ENCODE data around the gene KRT84. TPM values are rescaled to one million over a fixed set of nuclear protein-coding genes. Genes with fewer than 3 reads are reported as not detected.

The KRT84 gene
- total RNA-seq, 1 experiment from 2014 or later = 0.15 TPM

DNA sequence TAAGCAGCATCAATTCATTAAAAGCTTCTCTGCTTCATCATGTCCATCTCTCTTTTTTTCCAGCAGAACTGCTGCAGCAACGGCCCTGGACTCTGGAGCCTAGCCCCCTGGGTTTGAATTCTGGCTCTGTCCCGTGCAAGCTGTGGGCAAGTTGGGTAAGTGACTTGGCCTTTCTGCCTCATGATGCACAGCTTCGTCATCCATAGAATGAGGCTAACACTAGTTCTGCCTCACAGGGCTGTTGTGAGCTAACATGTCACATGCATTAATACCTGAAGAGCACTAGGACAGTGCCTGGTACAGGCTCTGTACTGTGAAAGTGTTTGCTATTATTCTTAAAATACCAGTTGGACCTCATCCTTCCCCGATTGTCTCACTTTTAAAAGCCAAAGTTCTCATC is 16.5 kb upstream of the KRT84 start:
- POLR2A ChIA-PET (ENCODE audit: unreplicated experiment) = no interaction called here
- Histone ChIP-seq H2AFZ (ENCODE audit: low read length) (no peak overlapping the region), H3K9me3 (ENCODE audit: low read length) (no peaks in the 10 kb centered on the region), H3K4me1 (ENCODE audit: insufficient read depth, low read length) (no peaks in the 10 kb centered on the region), H3K79me2 (ENCODE audit: low read length) (no peaks in the 10 kb centered on the region), H3F3A (ENCODE audit: low read length, unreplicated experiment) (no peaks in the 10 kb centered on the region), H3K4me2 (ENCODE audit: low read length) (no peak overlapping the region), H3K27me3 (ENCODE audit: low read length) (no peaks in the 10 kb centered on the region), H3K36me3 (ENCODE audit: low read depth, low read length) (no peaks in the 10 kb centered on the region), H3K4me3 (ENCODE audit: low read length) (no peak overlapping the region), H3K9me2 (replicated peaks; ENCODE audit: low read length) (no peaks in the 10 kb centered on the region), H4K20me1 (ENCODE audit: low read length) (no peaks in the 10 kb centered on the region), H3K27ac (ENCODE audit: low read length) (no peak overlapping the region), H3K9ac (ENCODE audit: low read length) (no peak overlapping the region)
- BruUV-seq (replicated peaks) = no TSS peak
- no peak for ATAC-seq
- intact Hi-C loops (cut with micrococcal nuclease) = no loop called here
- TF ChIP-seq, protein P1, sequence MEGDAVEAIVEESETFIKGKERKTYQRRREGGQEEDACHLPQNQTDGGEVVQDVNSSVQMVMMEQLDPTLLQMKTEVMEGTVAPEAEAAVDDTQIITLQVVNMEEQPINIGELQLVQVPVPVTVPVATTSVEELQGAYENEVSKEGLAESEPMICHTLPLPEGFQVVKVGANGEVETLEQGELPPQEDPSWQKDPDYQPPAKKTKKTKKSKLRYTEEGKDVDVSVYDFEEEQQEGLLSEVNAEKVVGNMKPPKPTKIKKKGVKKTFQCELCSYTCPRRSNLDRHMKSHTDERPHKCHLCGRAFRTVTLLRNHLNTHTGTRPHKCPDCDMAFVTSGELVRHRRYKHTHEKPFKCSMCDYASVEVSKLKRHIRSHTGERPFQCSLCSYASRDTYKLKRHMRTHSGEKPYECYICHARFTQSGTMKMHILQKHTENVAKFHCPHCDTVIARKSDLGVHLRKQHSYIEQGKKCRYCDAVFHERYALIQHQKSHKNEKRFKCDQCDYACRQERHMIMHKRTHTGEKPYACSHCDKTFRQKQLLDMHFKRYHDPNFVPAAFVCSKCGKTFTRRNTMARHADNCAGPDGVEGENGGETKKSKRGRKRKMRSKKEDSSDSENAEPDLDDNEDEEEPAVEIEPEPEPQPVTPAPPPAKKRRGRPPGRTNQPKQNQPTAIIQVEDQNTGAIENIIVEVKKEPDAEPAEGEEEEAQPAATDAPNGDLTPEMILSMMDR (conservative IDR thresholded peaks at IDR 0.05; ENCODE audit: low read depth, low read length) = no peak
- TF ChIP-seq EZH2phosphoT487 (IDR thresholded peaks at IDR 0.05; ENCODE audit: borderline replicate concordance, low read length) (no peak), EZH2 (IDR thresholded peaks at IDR 0.05; ENCODE audit: low read length, unreplicated experiment) (no peak)
- CTCF ChIA-PET = no interaction called here
- no peak for DNase-seq

- Histone ChIP-seq H4K20me1 (ENCODE audit: low read length) (no peaks in the 10 kb centered on the region), H2AFZ (ENCODE audit: low read length) (no peak overlapping the region), H3K4me1 (ENCODE audit: insufficient read depth, low read length) (no peaks in the 10 kb centered on the region), H3K4me2 (ENCODE audit: low read length) (no peak overlapping the region), H3K27me3 (ENCODE audit: low read length) (no peaks in the 10 kb centered on the region), H3F3A (ENCODE audit: low read length, unreplicated experiment) (no peaks in the 10 kb centered on the region), H3K36me3 (ENCODE audit: low read depth, low read length) (no peaks in the 10 kb centered on the region), H3K9me3 (ENCODE audit: low read length) (no peaks in the 10 kb centered on the region), H3K4me3 (ENCODE audit: low read length) (no peak overlapping the region), H3K79me2 (ENCODE audit: low read length) (no peaks in the 10 kb centered on the region), H3K9ac (ENCODE audit: low read length) (no peak overlapping the region), H3K27ac (ENCODE audit: low read length) (no peak overlapping the region), H3K9me2 (replicated peaks; ENCODE audit: low read length) (no peaks in the 10 kb centered on the region)
- POLR2A ChIA-PET (ENCODE audit: unreplicated experiment) = no interaction called here
- ATAC-seq (no peak), DNase-seq (no peak)
- intact Hi-C loops (cut with micrococcal nuclease) = no loop called here
- CTCF ChIA-PET = no interaction called here
- TF ChIP-seq EZH2 (IDR thresholded peaks at IDR 0.05; ENCODE audit: low read length, unreplicated experiment) (no peak), EZH2phosphoT487 (IDR thresholded peaks at IDR 0.05; ENCODE audit: borderline replicate concordance, low read length) (no peak)
- TF ChIP-seq, protein P1 (conservative IDR thresholded peaks at IDR 0.05; ENCODE audit: low read depth, low read length) = no peak
- no TSS peak for BruUV-seq (replicated peaks)
Measured at GRCh38 chr12:52401526-52401925, 16.1 kb upstream of the KRT84 start.

DNA sequence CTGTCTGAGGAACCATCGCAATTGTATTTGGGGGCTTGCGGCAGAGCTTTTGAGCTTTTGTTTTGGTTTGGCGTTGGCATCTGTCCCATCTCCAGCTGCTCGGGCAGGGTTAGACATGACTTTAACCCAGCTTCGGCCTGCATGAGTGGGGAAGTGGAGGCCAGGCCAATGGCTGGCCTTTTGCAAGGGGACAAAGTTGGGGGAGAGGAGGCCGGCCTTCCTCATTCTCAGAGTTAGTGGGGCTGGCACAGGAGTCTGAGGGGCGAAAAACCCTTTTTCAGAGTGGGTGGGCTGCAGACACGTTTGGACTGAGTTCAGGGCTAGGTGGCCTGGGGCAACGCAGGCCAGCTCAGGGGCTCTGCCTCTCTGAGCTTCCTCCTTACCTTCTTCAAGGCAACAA is 15.5 kb upstream of the KRT84 start:
- H3K9me3 ChIP-seq (ENCODE audit: low read length) = no peaks in the 10 kb centered on the region
- TF ChIP-seq EZH2 (IDR thresholded peaks at IDR 0.05; ENCODE audit: low read length, unreplicated experiment) = no peak
- TF ChIP-seq EZH2phosphoT487 (IDR thresholded peaks at IDR 0.05; ENCODE audit: borderline replicate concordance, low read length) = no peak
- TF ChIP-seq, protein P1 (conservative IDR thresholded peaks at IDR 0.05; ENCODE audit: low read depth, low read length) = no peak
- no peak overlapping the region for H2AFZ ChIP-seq (ENCODE audit: low read length)
- no peak overlapping the region for H3K4me3 ChIP-seq (ENCODE audit: low read length)
- no peaks in the 10 kb centered on the region for H3F3A ChIP-seq (ENCODE audit: low read length, unreplicated experiment)
- no peaks in the 10 kb centered on the region for H3K79me2 ChIP-seq (ENCODE audit: low read length)
- no peaks in the 10 kb centered on the region for H4K20me1 ChIP-seq (ENCODE audit: low read length)
- POLR2A ChIA-PET (ENCODE audit: unreplicated experiment) = no interaction called here
- 0 out of 2 replicates have a peak, but pooled peaks cover 3% of the 10 kb centered on the region for H3K4me1 ChIP-seq (ENCODE audit: insufficient read depth, low read length)
- CTCF ChIA-PET = no interaction called here
- H3K27me3 ChIP-seq (ENCODE audit: low read length) = no peaks in the 10 kb centered on the region
- H3K9me2 ChIP-seq (replicated peaks; ENCODE audit: low read length) = no peaks in the 10 kb centered on the region
- BruUV-seq (replicated peaks) = no TSS peak
- ATAC-seq = no peak
- H3K4me2 ChIP-seq (ENCODE audit: low read length) = no peak overlapping the region
- intact Hi-C loops (cut with micrococcal nuclease) = no loop called here
- no peak overlapping the region for H3K27ac ChIP-seq (ENCODE audit: low read length)
- no peaks in the 10 kb centered on the region for H3K36me3 ChIP-seq (ENCODE audit: low read depth, low read length)
- DNase-seq = no peak
- H3K9ac ChIP-seq (ENCODE audit: low read length) = no peak overlapping the region

All from PC-3 (cell line).